Spleen (tissue), 13 donors: ENCODE results near the gene DMRTC1. TPM values are rescaled to one million over a fixed set of nuclear protein-coding genes. Genes with fewer than 3 reads are reported as not detected.
"Not testable (repeated sequence)": the region's sequence is repeated elsewhere in the genome, so short reads cannot be mapped to it uniquely, and the experiment has no call there.

Experiments
- DNase-seq: peaks from one replicate; pipeline ENCODE4 v3.0.0-alpha.2; 2020
- H3K27ac ChIP-seq, 8 donors: fragments of 200-600 bp; sonication (generic) in 7 of 8; 1 replicate in 4 of 8; 2 replicates in 4 of 8; pipeline versions ENCODE4 v1.5.0 to v1.8.0; 2016 to 2021; ENCODE audit warnings: inconsistent platforms in 4 of 8, mild to moderate bottlenecking in 4 of 8, moderate library complexity in 1 of 8
- H3K27me3 ChIP-seq, 7 donors: fragments of 200-600 bp; sonication (generic) in 6 of 7; replicated peaks in 1 of 7; 1 replicate in 4 of 7; 2 replicates in 3 of 7; pipeline versions ENCODE4 v1.5.0 to v1.8.0; 2016 to 2021; ENCODE audit warnings: inconsistent platforms in 3 of 7, mild to moderate bottlenecking in 1 of 7
- H3K36me3 ChIP-seq, 6 donors: fragments of 200-600 bp; sonication (generic) in 5 of 6; 1 replicate in 4 of 6; 2 replicates in 2 of 6; pipeline versions ENCODE4 v1.5.0 to v1.8.0; 2016 to 2021; ENCODE audit warnings: inconsistent platforms in 2 of 6
- H3K4me1 ChIP-seq, 6 donors: fragments of 200-600 bp; sonication (generic) in 5 of 6; 1 replicate in 3 of 6; 2 replicates in 3 of 6; pipeline versions ENCODE4 v1.5.0 to v1.8.0; 2016 to 2021; ENCODE audit warnings: inconsistent platforms in 3 of 6
- H3K4me3 ChIP-seq, 8 donors: fragments of 200-600 bp; sonication (generic) in 7 of 8; 1 replicate in 4 of 8; 2 replicates in 4 of 8; pipeline versions ENCODE4 v1.5.0 to v1.8.0; 2016 to 2021; ENCODE audit warnings: inconsistent platforms in 4 of 8, mild to moderate bottlenecking in 4 of 8, moderate library complexity in 2 of 8
- H3K9me3 ChIP-seq, 8 donors: fragments of 200-600 bp; sonication (generic) in 7 of 8; 1 replicate in 4 of 8; 2 replicates in 4 of 8; pipeline versions ENCODE4 v1.5.0 to v1.8.0; 2016 to 2021; ENCODE audit warnings: inconsistent platforms in 4 of 8
- WGBS, 5 donors: extraction: QIAGEN DNeasy Blood & Tissue Kit in 3 of 5; methylation state at CpG; one replicate each; pipeline versions ENCODE4 v1.1.5 to v1.1.7; 2013 to 2018; 5-methylcytosine and 5-hydroxymethylcytosine counted together
- intact Hi-C: fragments of 100-400 bp; cut with DNase I; formaldehyde crosslinking; loops from one replicate; pipeline ENCODE4 v1.15.0; 2023; ENCODE audit warnings: low total_unique reads
- long read RNA-seq, 2 donors: transcript quantifications; one replicate each; lab custom pipeline, GENCODE V29; 2026
- polyA plus RNA-seq, 3 donors: library from polyadenylated mRNA; stranded (reverse); fragments of 200-250 nt; gene quantifications; one replicate each; pipeline ENCODE4 v1.2.1, GENCODE V29; 2013
- total RNA-seq, 7 donors: library from RNA; depleted of rRNA in 3 of 7; stranded (reverse); fragments of >200 nt in 3 of 7; fragmentation: NEBNext Ultra II Directional in 4 of 7; extraction: Animal tissue kit (Norgen Biotek cat#: 25700) in 4 of 7; gene quantifications; one replicate each; pipeline versions ENCODE4 v1.1.0 to v1.2.1, GENCODE V29; 2016 to 2021
- donor health status: healthy with polysubstance abuse.
- donor health status: DM: no; HTN: no; CAD: no; lungs with moderate emphysema.
- donor health status: DM: no; HTN: no; CAD: no.
- donor health status: Bipolar disorder and iron deficiency.
- donor health status: healthy.
- donor health status: DM: no; HTN: no; CAD: no.
- donor health status: DM: yes; HTN: yes; CAD: no.

Gene DMRTC1, protein sequence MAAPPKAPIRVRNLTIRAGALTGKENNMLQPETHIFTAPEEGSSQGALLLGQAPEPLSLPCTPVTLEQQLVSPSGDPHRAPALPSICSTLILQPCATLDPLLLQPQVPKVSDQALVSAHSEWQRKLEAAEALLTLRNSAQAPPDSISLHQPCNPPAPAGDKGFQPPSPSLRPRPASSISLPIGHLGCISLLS
- total RNA-seq (under 1 TPM in 2 of 7 donors, not detected in 5; 0.23 to 0.39 TPM), polyA plus RNA-seq (under 1 TPM; 0.11 to 0.41 (median 0.13) TPM)
- long read RNA-seq, donor 1, result 0 reads
- long read RNA-seq, donor 2, result 0 reads

DNA sequence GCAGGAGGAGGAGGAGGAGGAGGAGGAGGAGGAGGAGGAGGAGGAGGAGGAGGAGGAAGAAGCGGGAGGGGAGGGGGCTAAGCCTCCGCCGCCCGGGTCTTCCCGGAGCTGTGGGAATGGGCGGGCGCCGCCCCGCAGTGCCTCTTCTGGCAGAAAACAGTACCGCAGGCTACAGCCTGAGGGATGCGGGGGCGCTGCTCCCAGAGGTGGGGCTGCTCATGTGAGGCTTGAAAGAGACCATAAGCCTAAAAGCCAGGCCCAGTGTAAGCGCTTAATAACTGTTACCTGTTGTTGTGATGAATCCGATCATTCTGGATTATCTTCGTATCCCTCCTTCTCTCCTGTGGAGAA, at the start of gene DMRTC1:
Gene DMRTC1 (minus strand): TSS at position 19 of the 351 bp plus-strand sequence. CDS start 68,143 bp downstream, outside the sequence.
- intact Hi-C loops, H3K27ac ChIP-seq, DNase-seq, H3K36me3 ChIP-seq, H3K4me3 ChIP-seq, H3K9me3 ChIP-seq, H3K27me3 ChIP-seq, H3K4me1 ChIP-seq: not testable (repeated sequence)
- no CpG with 5 or more reads among the region's 15 CpGs for WGBS, 5 donors

DNA sequence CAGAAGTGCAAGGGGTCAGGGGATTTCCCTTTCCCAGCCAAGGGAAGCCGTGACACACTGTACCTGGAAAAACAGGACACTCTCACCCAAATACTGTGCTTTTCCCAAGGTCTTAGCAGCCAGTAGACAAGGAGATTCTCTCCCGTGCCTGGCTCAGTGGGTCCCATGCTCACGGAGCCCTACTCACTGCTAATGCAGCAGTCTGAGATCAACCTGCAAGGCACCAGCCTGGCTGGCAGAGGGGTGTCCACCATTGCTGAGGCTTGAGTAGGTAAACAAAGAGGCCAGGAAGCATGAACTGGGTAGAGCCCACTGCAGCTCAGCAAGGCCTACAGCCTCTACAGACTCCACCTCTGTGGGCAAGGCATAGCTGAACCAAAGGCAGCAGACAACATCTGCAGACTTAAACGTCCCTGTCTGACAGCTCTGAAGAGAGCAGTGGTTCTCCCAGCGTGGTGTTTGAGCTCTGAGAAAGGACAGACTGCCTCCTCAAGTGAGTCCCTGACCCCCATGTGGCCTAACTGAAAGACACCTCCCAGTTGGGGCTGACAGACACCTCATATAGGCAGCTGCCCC, 37.3 kb upstream of the DMRTC1 start:
- WGBS, 5 donors, result 44 to 70% (median 61%) methylated on average over 3 to 5 of the region's 5 CpGs
- not testable (repeated sequence) for H3K4me3 ChIP-seq

DNA sequence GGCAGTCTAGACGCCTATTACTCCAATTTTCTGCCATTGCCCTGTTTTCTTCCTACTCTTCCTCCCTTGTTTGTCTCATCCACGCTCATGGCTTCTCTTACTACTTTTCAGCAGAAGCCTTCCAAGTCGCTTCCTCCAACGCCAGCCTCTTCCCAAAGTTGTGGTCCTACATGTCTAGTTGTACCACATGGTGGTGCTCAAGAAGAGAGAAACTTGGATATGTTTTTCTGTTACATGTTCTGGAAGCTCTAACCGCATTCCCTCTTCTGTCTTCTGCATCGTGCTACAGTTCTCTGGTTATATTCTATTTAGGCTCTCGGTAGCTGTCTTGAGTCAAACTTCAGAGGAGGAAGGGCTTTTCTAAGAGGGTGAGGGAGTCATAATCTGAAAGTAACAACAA, 31.2 kb upstream of the DMRTC1 start:
- H3K27ac ChIP-seq, intact Hi-C loops, H3K4me1 ChIP-seq, DNase-seq, H3K36me3 ChIP-seq, H3K27me3 ChIP-seq, H3K9me3 ChIP-seq, H3K4me3 ChIP-seq: not testable (repeated sequence)
- WGBS, 5 donors, result no CpG with 5 or more reads among the region's 7 CpGs

More for the DNA sequence above, 37.3 kb upstream of the DMRTC1 start:
- intact Hi-C loops, H3K27ac ChIP-seq, H3K27me3 ChIP-seq, H3K4me1 ChIP-seq, H3K36me3 ChIP-seq: not testable (repeated sequence)
- H3K9me3 ChIP-seq, result peaks cover 0 to 16% (median 0%) of the 10 kb centered on the region in 8 donors
- DNase-seq, result peak; percentile 51

DNA sequence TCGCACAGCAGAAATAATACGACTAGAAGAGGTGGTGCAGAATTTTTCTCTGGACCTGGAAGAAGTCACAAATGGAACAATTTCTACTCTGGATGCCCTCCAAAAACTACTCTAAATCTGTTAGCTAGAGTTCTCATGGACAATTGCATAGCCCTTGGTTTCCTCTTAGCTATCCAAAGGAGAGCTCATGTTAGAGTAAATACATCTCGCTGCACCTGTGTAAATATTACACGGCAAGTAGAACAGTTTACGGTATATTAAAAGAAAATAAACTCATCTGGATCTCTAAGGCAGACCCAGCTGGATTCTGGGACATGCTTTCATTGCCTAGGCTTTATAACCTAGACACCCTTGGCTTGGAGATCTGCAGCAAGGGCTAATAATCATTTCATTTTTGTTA, 28.2 kb upstream of the DMRTC1 start:
- H3K36me3 ChIP-seq, H3K27me3 ChIP-seq, intact Hi-C loops, DNase-seq, H3K27ac ChIP-seq, H3K9me3 ChIP-seq, H3K4me1 ChIP-seq, H3K4me3 ChIP-seq: not testable (repeated sequence)
- WGBS, 5 donors, result no CpG with 5 or more reads among the region's 5 CpGs

DNA sequence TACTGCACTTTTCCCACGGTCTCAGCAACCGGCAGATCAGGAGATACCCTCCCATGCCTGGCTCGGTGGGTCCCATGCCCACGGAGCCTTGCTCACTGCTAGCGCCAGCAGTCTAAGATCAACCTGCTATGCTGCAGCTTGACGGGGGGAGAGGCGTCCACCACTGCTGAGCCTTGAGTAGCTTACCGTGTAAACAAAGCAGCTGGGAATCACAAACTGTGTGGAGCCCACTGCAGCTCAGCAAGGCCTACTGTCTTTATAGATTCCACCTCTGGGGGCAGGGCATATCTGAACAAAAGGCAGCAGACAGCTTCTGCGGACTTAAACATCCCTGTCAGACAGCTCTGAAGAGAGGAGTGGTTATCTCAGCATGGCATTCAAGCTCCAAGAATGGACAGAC, 16.3 kb upstream of the DMRTC1 start:
- H3K27ac ChIP-seq, intact Hi-C loops, H3K4me1 ChIP-seq, H3K36me3 ChIP-seq, DNase-seq, H3K27me3 ChIP-seq, H3K9me3 ChIP-seq, H3K4me3 ChIP-seq: not testable (repeated sequence)
- no CpG with 5 or more reads among the region's 9 CpGs for WGBS, 5 donors

DNA sequence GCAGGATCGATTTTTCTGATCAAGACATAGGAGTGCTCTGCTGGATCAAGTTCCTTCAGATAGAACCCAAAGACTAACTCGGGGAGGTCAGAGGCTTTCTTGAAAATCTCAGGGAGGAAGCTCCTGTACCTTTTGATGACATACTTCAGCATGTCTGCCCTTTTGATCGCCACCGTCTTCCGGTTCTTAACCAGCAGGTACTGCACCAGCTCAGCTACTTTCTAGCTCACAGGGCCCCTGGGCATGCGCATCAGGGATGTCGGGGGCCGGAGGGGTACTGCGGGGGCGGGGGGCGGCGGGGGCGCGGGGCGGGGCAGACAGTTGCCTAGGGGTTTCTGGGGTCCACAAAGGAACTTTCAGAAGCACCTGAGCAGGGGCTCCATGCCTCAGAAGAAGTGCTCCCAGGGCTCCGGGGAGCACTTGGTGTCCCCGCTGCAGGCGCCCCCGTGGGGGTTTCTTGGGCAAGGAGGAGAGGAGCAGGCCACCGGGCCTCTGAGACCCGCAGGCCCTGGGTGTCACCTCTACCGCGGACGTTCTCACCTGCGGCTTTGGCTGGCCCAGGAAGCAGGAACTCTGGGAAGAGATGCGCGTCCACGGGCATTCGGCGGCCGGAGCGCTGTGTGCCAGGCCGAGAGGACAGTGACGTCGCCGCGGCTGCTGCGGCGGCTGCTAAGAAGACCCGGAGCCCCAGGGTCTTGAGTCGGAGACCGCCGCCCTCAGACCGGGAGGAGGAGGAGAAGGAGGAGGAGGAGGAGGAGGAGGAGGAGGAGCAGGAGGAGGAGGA, 410 bp downstream of the DMRTC1 start:
- H3K27me3 ChIP-seq, DNase-seq, H3K36me3 ChIP-seq, H3K4me3 ChIP-seq, H3K9me3 ChIP-seq, H3K4me1 ChIP-seq, intact Hi-C loops, H3K27ac ChIP-seq: not testable (repeated sequence)
- WGBS, 5 donors, result no CpG with 5 or more reads among the region's 44 CpGs

DNA sequence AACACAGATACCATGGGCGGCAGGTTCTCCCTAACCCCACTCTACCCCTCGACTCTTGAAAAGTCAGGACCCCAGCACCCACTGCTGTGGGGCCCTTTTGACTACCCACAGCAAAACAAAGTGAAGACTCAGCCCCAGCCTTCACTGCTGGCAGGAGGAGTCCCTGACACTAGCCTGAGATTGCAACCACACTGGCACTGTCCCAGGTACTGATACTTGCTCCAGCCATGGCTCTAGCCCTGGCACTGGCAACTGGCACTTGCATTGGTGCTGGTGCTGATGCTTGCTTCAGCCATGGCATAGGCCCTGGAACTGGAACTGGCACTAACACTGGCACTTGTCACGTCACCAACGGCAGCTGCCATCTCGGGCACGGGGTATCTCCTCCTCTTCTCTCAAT, 1.4 kb downstream of the DMRTC1 start:
- H3K36me3 ChIP-seq, DNase-seq, H3K4me3 ChIP-seq, H3K27ac ChIP-seq, H3K9me3 ChIP-seq, intact Hi-C loops, H3K4me1 ChIP-seq, H3K27me3 ChIP-seq: not testable (repeated sequence)
- no CpG with 5 or more reads among the region's 6 CpGs for whole genome bisulfite sequencing, 5 donors

DNA sequence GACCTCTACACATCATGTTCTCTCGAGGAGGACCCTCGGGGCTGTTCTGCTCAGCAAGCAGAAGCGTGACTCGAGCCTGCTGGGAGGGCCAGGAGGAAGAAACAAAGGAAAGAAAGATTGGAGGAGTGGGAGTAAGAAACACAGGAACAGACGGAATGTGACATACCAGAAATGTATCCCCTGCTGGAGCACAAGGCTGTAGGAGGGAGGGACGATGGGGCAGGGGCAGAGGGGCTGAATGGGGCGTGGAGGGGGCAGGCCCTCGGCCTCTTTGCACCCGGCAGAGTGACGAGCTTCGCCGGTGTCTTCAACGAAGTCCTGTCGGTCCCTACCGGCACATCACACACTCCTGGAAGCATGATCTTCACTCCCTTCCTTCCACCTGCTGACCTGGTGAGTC, 5.7 kb downstream of the DMRTC1 start, which contains the start of gene FAM236A:
Gene FAM236A (plus strand): TSS at position 301 of the 400 bp plus-strand sequence. CDS start 57 bp downstream, at position 358.
- H3K27me3 ChIP-seq, result not testable (repeated sequence)

DNA sequence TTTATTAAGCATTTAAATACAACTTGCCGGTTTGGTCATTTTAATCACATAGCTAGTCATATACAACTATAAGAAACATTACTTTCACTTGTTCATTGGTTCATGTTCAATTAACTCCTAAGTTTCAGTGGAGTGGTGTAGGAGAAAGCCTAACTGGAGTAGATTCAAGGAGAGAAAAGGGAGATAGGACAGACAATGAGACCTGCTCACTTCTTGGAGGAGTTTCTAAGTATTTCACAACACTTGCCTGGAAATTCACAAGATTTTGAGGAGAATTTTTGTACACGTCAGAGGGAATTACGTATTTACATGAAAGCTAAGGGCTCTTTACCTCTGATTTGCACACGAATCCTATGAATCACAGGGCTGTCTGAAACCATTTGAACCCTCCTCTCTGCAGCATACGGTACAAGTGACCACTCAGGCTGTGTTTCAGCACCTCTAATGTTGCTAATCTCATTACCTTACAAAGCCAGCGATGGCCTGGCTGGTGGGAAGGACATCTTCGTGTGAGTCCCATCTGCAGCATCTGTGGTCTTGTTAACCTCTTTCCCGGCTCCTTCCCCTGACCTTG, 6.7 kb downstream of the DMRTC1 start:
- H3K27ac ChIP-seq, H3K4me1 ChIP-seq, H3K27me3 ChIP-seq, H3K9me3 ChIP-seq, DNase-seq, intact Hi-C loops, H3K4me3 ChIP-seq, H3K36me3 ChIP-seq: not testable (repeated sequence)
- WGBS, 5 donors, result no CpG with 5 or more reads among the region's 8 CpGs

More for the DNA sequence above, 5.7 kb downstream of the DMRTC1 start, which contains the start of gene FAM236A:
- H3K4me3 ChIP-seq, H3K4me1 ChIP-seq, DNase-seq, intact Hi-C loops, H3K9me3 ChIP-seq, H3K27ac ChIP-seq, H3K36me3 ChIP-seq: not testable (repeated sequence)
- no CpG with 5 or more reads among the region's 15 CpGs for WGBS, 5 donors

DNA sequence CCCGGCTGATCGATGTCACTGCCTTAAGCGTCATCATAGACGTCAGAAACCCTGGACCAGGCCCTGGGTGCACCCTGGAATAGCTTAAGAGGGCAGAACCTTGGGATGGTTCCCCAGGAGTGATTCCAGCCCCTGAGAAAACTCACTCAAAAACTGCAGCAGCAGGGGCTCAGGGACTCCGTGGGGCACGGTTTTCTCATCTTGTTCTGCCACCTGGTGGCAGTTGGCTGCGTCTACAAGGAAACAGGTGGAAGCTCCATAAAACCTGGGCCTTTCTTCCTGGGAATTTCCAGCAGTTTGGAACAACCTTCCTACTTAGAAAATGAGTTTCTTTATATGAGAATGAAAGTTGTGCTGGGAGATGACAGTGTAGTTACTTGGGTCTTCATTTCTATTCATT, 7.2 kb downstream of the DMRTC1 start:
- H3K9me3 ChIP-seq, intact Hi-C loops, H3K4me1 ChIP-seq, H3K4me3 ChIP-seq, DNase-seq, H3K36me3 ChIP-seq, H3K27ac ChIP-seq, H3K27me3 ChIP-seq: not testable (repeated sequence)
- WGBS, 5 donors, result no CpG with 5 or more reads among the region's 7 CpGs

DNA sequence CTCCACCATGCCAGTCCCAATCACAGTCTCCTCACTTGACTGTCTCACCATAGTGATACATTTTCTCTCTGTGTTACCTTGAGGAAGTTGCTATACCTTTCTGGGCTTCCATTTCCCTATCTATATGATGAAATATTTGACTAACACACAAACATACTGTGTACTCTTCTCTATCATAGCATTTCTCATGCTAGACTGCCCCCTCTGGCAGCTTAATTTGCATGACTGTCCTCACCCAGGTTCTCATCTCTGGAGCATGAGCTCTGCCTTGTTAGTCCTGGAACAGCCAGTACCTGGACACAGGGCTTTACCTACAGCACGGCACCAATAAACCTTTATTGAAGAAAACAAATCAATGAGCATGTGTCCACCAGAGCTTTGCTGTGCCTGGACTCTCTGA, 11.4 kb downstream of the DMRTC1 start:
- H3K9me3 ChIP-seq, H3K27me3 ChIP-seq, DNase-seq, intact Hi-C loops, H3K4me1 ChIP-seq, H3K4me3 ChIP-seq, H3K27ac ChIP-seq, H3K36me3 ChIP-seq: not testable (repeated sequence)
- no CpG with 5 or more reads among the region's 1 CpG for WGBS, 5 donors
